Erythroblast (primary cell): ENCODE results near the gene XKR7.

Source experiments
- GATA1 ChIP-seq: IDR thresholded peaks from 2 replicates; pipeline ENCODE4 v1.6.1; 2011; ENCODE audit warnings: low read depth, mild to moderate bottlenecking, control low read depth, low read length, moderate library complexity
- POLR2A ChIP-seq: IDR thresholded peaks from 2 replicates; pipeline ENCODE4 v1.6.1; 2011; ENCODE audit warnings: mild to moderate bottlenecking, low read length

GRCh38 chr20:32040142-32040953 is 72.4 kb downstream of the XKR7 start:
- TF ChIP-seq POLR2A (no peak), GATA1 (no peak)
